ENCODE results near the gene GPD2.

- TF ChIP-seq USF2 (CRISPR knock-in tag; IDR thresholded peaks at IDR 0.05) (no peak), ZNF281 (CRISPR knock-in tag; IDR thresholded peaks at IDR 0.05) (no peak), USF1 (CRISPR knock-in tag; IDR thresholded peaks at IDR 0.05) (no peak), TEAD1 (CRISPR knock-in tag; IDR thresholded peaks at IDR 0.05) (no peak), ZNF396 (CRISPR knock-in tag; IDR thresholded peaks at IDR 0.05; ENCODE audit: borderline replicate concordance) (no peak), AR (CRISPR knock-in tag; IDR thresholded peaks at IDR 0.05) (no peak), SMAD3 (CRISPR knock-in tag; IDR thresholded peaks at IDR 0.05; ENCODE audit: borderline replicate concordance) (no peak)
Measured at GRCh38 chr2:156459720-156460119, 23.5 kb downstream of the GPD2 start.
